Astrocyte (in vitro differentiated cells and primary cell): ENCODE results near the gene SF3A2. TPM values are rescaled to one million over a fixed set of nuclear protein-coding genes. Genes with fewer than 3 reads are reported as not detected.

Source experiments
- DNase-seq: peaks from one replicate; pipeline ENCODE4 v3.0.0-alpha.2; 2010; ENCODE audit warnings: low read depth
- FAIRE-seq: peaks from 2 replicates; lab custom pipeline; 2011; peaks lifted over from hg19 to GRCh38; lab: Jason Lieb, UNC
- H2AFZ ChIP-seq: 2 replicates; pipeline ENCODE4 v1.6.0; 2012; ENCODE audit warnings: low read depth, low read length, inconsistent platforms
- H3K27ac ChIP-seq: 2 replicates; pipeline ENCODE4 v1.5.1; 2011; ENCODE audit warnings: low read depth, low read length, inconsistent platforms
- H3K27me3 ChIP-seq: 2 replicates; pipeline ENCODE4 v1.6.0; 2011; ENCODE audit warnings: low read length, inconsistent platforms; ENCODE audit not compliant: insufficient read depth
- H3K36me3 ChIP-seq: 2 replicates; pipeline ENCODE4 v1.5.1; 2011; ENCODE audit warnings: low read length, inconsistent platforms; ENCODE audit not compliant: insufficient read depth
- H3K4me1 ChIP-seq: 2 replicates; pipeline ENCODE4 v1.5.1; 2011; ENCODE audit warnings: low read length, inconsistent platforms; ENCODE audit not compliant: insufficient read depth
- H3K4me2 ChIP-seq: 2 replicates; pipeline ENCODE4 v1.6.0; 2012; ENCODE audit warnings: low read length, inconsistent platforms
- H3K4me3 ChIP-seq: 2 replicates; pipeline ENCODE4 v1.5.1; 2011; ENCODE audit warnings: low read depth, mild to moderate bottlenecking, low read length, inconsistent platforms; ENCODE audit not compliant: insufficient read depth
- H3K79me2 ChIP-seq: 2 replicates; pipeline ENCODE4 v1.6.0; 2012; ENCODE audit warnings: mild to moderate bottlenecking, low read length, inconsistent platforms; ENCODE audit not compliant: insufficient read depth
- H3K9ac ChIP-seq: 2 replicates; pipeline ENCODE4 v1.6.0; 2012; ENCODE audit warnings: mild to moderate bottlenecking, low read length, inconsistent platforms
- H3K9me3 ChIP-seq: 2 replicates; pipeline ENCODE4 v1.5.1; 2012; ENCODE audit warnings: low read depth, mild to moderate bottlenecking, low read length, inconsistent platforms; ENCODE audit not compliant: insufficient read depth
- H4K20me1 ChIP-seq: 2 replicates; pipeline ENCODE4 v1.6.0; 2012; ENCODE audit warnings: low read length, inconsistent platforms; ENCODE audit not compliant: insufficient read depth
- H3K27ac Mint-ChIP-seq: one replicate; pipeline ENCODE4 v1.8.0; 2021; ENCODE audit warnings: mild to moderate bottlenecking, mixed read lengths; ENCODE audit not compliant: unreplicated experiment
- H3K27me3 Mint-ChIP-seq: one replicate; pipeline ENCODE4 v1.8.0; 2021; ENCODE audit warnings: low read depth, mixed read lengths; ENCODE audit not compliant: unreplicated experiment
- H3K36me3 Mint-ChIP-seq: one replicate; pipeline ENCODE4 v1.8.0; 2021; ENCODE audit warnings: low read depth, mixed read lengths; ENCODE audit not compliant: unreplicated experiment
- H3K4me1 Mint-ChIP-seq: one replicate; pipeline ENCODE4 v1.8.0; 2021; ENCODE audit warnings: low read depth, mixed read lengths; ENCODE audit not compliant: unreplicated experiment
- H3K4me3 Mint-ChIP-seq: one replicate; pipeline ENCODE4 v1.8.0; 2021; ENCODE audit warnings: mild to moderate bottlenecking, moderate library complexity, mixed read lengths; ENCODE audit not compliant: unreplicated experiment
- H3K9me3 Mint-ChIP-seq: one replicate; pipeline ENCODE4 v1.8.0; 2021; ENCODE audit warnings: mild to moderate bottlenecking, mixed read lengths; ENCODE audit not compliant: unreplicated experiment
- EZH2 ChIP-seq: IDR thresholded peaks from 2 replicates; pipeline ENCODE4 v1.6.1; 2012; ENCODE audit warnings: mild to moderate bottlenecking, low read length, inconsistent platforms; ENCODE audit not compliant: insufficient read depth
- total RNA-seq: library from RNA; stranded (reverse); gene quantifications from 2 replicates; pipeline ENCODE4 v1.2.1, GENCODE V29; 2021
- TF ChIP-seq, protein P1 (sequence below): IDR thresholded peaks from 2 replicates; pipeline ENCODE4 v1.5.1; 2011; ENCODE audit warnings: low read depth, mild to moderate bottlenecking, inconsistent platforms, low read length, moderate library complexity; ENCODE audit not compliant: insufficient read depth

Gene SF3A2
- total RNA-seq, 1 donor from 2014 or later: 83.2 TPM

DNA sequence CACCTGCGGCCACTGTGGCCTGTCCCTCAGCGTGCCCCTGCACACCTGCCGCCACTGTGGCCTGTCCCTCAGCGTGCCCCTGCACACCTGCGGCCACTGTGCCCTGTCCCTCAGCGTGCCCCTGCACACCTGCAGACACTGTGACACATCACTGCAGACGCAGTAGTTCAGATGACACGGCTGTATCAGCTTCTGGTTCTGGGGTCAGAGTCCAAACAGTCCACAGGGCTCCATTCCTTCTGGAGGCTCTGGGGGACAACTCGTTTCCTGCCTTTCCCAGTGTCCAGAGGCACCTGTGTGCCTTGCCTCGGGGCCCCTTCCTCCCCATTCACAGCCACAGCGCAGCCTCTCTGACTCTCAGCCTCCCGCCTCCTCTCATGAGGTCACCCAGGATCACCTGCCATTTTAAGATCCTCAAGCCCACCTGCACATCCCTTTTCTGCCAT lies 5.5 kb downstream of the SF3A2 start:
- no peak for DNase-seq
- Mint-ChIP-seq H3K9me3 (no peaks in the 10 kb centered on the region), H3K36me3 (peaks cover 8% of the 10 kb centered on the region), H3K27me3 (no peaks in the 10 kb centered on the region), H3K4me3 (no peak overlapping the region), H3K27ac (no peak overlapping the region), H3K4me1 (peaks cover 36% of the 10 kb centered on the region)
- Histone ChIP-seq H3K9ac (no peak overlapping the region), H3K4me3 (no peak overlapping the region), H3K4me1 (peaks cover 50% of the 10 kb centered on the region), H3K9me3 (no peaks in the 10 kb centered on the region), H3K4me2 (no peak overlapping the region), H3K27me3 (no peaks in the 10 kb centered on the region), H3K36me3 (peaks cover 19% of the 10 kb centered on the region), H3K27ac (no peak overlapping the region), H4K20me1 (peaks cover 99% of the 10 kb centered on the region), H2AFZ (no peak overlapping the region), H3K79me2 (peaks cover 85% of the 10 kb centered on the region)
- no peak for FAIRE-seq
- TF ChIP-seq, protein P1, sequence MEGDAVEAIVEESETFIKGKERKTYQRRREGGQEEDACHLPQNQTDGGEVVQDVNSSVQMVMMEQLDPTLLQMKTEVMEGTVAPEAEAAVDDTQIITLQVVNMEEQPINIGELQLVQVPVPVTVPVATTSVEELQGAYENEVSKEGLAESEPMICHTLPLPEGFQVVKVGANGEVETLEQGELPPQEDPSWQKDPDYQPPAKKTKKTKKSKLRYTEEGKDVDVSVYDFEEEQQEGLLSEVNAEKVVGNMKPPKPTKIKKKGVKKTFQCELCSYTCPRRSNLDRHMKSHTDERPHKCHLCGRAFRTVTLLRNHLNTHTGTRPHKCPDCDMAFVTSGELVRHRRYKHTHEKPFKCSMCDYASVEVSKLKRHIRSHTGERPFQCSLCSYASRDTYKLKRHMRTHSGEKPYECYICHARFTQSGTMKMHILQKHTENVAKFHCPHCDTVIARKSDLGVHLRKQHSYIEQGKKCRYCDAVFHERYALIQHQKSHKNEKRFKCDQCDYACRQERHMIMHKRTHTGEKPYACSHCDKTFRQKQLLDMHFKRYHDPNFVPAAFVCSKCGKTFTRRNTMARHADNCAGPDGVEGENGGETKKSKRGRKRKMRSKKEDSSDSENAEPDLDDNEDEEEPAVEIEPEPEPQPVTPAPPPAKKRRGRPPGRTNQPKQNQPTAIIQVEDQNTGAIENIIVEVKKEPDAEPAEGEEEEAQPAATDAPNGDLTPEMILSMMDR: no peak
- no peak for TF ChIP-seq EZH2

DNA sequence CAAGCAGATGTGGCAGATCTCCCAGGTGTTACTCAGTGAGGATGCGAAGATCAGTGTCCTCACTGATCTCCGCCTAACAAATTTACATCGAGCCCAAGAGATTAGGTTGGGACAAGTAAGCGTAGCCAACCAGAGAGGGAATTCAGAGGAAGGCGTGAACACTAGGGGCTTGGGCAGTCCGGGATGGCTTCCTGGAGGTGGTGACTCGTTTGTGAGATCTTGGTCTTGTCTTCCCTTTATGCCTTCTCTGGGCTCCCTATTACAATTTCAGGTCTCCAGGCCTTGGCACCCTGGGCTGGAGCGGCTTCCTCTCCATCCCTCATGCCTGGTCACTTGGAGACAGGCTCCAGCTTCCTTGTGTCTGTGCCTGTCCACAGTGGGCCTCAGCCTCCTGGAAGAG lies 6.2 kb downstream of the SF3A2 start:
- H4K20me1 ChIP-seq: peaks cover 100% of the 10 kb centered on the region
- FAIRE-seq (no peak), DNase-seq (no peak)
- peaks cover 6% of the 10 kb centered on the region for H3K36me3 Mint-ChIP-seq
- H3K4me1 Mint-ChIP-seq: peaks cover 32% of the 10 kb centered on the region
- peaks cover 78% of the 10 kb centered on the region for H3K79me2 ChIP-seq
- H3K27me3 Mint-ChIP-seq: no peaks in the 10 kb centered on the region
- H3K27ac ChIP-seq: no peak overlapping the region
- peaks cover 45% of the 10 kb centered on the region for H3K4me1 ChIP-seq
- H3K27ac Mint-ChIP-seq: no peak overlapping the region
- peaks cover 19% of the 10 kb centered on the region for H3K36me3 ChIP-seq
- H3K4me2 ChIP-seq: no peak overlapping the region
- no peak overlapping the region for H3K9ac ChIP-seq
- H2AFZ ChIP-seq: no peak overlapping the region
- H3K27me3 ChIP-seq: no peaks in the 10 kb centered on the region
- no peak overlapping the region for H3K4me3 ChIP-seq
- no peaks in the 10 kb centered on the region for H3K9me3 ChIP-seq
- H3K4me3 Mint-ChIP-seq: no peak overlapping the region
- no peaks in the 10 kb centered on the region for H3K9me3 Mint-ChIP-seq
- no peak for TF ChIP-seq EZH2
- TF ChIP-seq, protein P1: no peak

DNA sequence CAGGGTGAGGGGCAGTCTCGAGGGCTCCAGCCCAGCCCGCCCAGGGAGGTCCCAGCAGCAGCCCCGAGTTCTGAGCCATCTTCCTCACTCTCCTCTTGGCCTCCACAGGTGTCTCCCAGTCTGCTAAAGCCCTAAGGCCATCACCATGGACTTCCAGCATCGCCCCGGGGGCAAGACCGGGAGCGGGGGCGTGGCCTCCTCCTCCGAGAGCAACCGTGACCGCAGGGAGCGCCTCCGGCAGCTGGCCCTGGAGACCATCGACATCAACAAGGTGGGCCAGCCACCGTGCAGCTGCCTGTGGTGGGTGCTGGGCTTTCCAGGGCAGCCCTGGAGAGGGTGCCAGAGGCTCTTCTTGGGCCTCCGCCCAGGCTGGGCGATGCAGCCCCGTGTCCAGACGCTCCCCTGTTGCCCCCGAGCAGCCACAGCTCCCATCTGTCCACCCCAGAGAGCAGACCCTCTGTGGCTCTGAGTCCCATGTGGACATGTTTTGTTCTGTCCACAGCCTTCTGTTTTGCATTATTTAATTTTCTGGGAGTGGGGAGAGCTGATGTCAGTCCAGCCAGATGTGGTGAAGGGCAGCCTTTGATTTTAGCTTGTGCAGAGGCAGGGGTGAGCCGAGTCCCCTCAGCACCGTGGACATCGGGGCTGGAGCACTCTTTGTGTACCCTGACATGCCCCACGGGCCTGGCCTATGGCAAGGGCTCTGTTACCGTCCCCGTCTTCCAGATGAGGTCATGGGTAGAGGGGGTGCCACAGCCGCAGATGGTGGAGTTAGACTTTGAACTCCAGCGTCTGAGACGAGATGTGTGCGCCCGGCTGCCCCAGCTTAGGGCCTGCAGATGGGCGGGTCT lies 6.9 kb downstream of the SF3A2 start:
- peaks cover 6% of the 10 kb centered on the region for H3K36me3 Mint-ChIP-seq
- TF ChIP-seq, protein P1: no peak
- TF ChIP-seq EZH2: no peak
- H3K27me3 Mint-ChIP-seq: no peaks in the 10 kb centered on the region
- no peaks in the 10 kb centered on the region for H3K9me3 Mint-ChIP-seq
- no peak overlapping the region for H3K4me3 ChIP-seq
- DNase-seq: no peak
- no peaks in the 10 kb centered on the region for H3K27me3 ChIP-seq
- no peak for FAIRE-seq
- H3K9ac ChIP-seq: no peak overlapping the region
- peaks cover 16% of the 10 kb centered on the region for H3K36me3 ChIP-seq
- no peak overlapping the region for H3K27ac ChIP-seq
- H3K4me2 ChIP-seq: no peak overlapping the region
- peaks cover 27% of the 10 kb centered on the region for H3K4me1 Mint-ChIP-seq
- H2AFZ ChIP-seq: no peak overlapping the region
- H3K4me3 Mint-ChIP-seq: no peak overlapping the region
- H3K27ac Mint-ChIP-seq: peak overlapping the region; percentile 26
- H3K79me2 ChIP-seq: peaks cover 72% of the 10 kb centered on the region
- peaks cover 38% of the 10 kb centered on the region for H3K4me1 ChIP-seq
- H4K20me1 ChIP-seq: peaks cover 96% of the 10 kb centered on the region
- no peaks in the 10 kb centered on the region for H3K9me3 ChIP-seq
